HG02678 (cell line): ENCODE data around the gene ERO1B.
"Not testable (repeated sequence)": the region's sequence is repeated elsewhere in the genome, so short reads cannot be mapped to it uniquely, and the experiment has no call there.

Experiments used
- ATAC-seq: cut with Tn5 transposase; IDR thresholded peaks from one replicate; pipeline ENCODE4 v1.9.1; 2021; ENCODE audit warnings: mild to moderate bottlenecking, moderate library complexity; ENCODE audit not compliant: unreplicated experiment

ERO1B gene

GRCh38 chr1:236281654-236282424 lies at the start of gene ERO1B:
Gene ERO1B, minus strand, starts transcription at chr1:236281958. Its CDS starts 175 bp downstream, at chr1:236281783.
- peak; percentile 82 for ATAC-seq

GRCh38 chr1:236331412-236331811 lies 49.7 kb upstream of the ERO1B start:
- not testable (repeated sequence) for ATAC-seq

DNA sequence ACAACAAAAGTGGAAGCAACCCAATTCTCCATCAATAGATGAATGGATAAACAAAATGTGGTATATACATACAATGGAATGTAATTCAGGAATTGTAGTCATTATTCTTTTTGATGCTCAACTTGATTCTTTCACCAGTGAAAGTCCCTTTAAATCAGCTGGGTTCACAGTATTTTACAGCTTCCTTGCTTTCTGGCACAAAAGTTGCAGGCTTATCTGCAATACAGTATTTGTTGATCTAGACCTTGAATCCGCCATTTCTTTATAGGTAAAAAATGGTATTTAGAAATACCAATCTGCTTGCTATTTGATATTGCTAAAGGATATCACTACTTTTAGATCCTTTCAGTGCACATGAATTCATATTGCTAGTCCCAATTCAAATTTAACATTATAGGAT lies 44.7 kb upstream of the ERO1B start:
- no peak for ATAC-seq

DNA sequence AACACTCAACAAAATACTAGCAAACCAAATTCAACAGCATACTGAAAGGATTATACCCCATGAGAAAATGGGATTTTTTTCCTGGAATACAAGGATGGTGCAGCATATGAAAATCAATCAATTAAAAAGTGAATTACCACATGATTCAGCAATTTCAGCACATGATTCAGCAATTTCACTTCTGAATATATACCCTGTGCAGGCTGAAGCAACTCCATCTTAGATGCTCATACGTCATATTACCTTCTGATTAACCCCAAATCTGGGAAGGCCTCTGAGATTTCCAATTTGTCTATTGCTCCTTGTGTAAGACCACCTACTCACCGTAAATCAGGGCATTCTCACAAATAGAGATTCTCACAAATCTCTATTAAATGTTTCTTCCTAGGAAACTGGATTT lies 43.8 kb upstream of the ERO1B start:
- no peak for ATAC-seq

GRCh38 chr1:236323819-236324411 lies 42.2 kb upstream of the ERO1B start:
- ATAC-seq, result no peak

DNA sequence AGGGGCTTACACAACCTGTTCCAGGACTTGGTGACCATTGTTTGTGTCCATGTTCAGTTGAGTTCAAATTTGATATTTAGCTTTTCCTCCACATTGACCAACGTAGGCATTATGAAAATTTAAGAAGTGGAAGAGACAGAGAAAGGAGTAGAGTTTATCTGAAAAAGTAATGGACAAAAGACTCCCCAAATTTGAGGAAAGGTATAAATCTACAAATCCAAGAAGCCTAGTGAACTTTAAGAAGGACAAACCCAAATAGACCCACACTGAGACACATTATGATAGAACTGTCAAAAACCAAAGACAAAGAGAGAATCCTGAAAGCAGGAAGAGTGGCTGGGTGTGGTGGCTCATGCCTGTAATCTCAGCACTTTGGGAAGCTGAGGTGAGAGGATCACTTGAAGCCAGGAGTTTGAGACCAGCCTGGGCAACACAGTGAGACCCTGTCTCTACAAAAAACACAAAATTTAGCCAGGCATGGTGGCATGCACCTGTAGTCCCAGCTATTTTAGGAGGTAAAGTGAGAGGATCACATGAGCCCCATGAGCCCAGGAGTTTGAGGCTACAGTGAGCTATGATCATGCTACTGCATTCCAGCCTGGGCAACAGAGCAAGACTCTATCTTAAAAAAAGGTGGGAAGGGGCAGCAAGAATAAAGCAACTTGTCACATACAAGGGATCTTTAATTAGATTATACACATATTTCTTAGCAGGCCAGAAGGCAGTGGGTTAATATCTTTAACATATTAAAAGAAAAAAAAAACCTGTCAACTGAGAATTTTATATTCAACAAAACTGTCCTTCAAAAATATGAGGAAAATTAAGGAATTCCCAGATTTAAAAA lies 41.0 kb upstream of the ERO1B start:
- ATAC-seq, result no peak

GRCh38 chr1:236321101-236321500 lies 39.3 kb upstream of the ERO1B start:
- no peak for ATAC-seq

DNA sequence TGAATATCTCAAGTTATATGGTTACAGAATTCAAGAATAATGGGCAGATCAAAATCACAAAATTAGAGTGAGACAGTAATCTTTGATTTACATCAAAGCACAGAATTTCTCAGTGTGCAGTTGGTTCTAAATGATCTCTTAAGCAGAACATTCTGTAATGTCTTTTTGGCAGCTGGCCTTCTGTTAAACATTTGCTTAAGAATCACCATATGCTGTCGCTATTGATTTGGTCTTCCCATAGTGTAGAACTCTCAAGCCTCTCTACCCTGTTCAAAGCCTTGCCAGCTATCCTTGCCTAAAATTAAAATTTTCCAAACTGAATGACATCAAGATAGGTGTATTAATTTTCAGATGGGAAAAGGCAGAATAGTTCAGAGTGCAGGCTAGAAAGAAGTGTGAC lies 38.9 kb upstream of the ERO1B start:
- ATAC-seq, result no peak

- ATAC-seq, result no peak
These were observed 38.5 kb upstream of the ERO1B start for GRCh38 chr1:236320214-236320613.

GRCh38 chr1:236316437-236316836 lies 34.7 kb upstream of the ERO1B start:
- no peak for ATAC-seq

DNA sequence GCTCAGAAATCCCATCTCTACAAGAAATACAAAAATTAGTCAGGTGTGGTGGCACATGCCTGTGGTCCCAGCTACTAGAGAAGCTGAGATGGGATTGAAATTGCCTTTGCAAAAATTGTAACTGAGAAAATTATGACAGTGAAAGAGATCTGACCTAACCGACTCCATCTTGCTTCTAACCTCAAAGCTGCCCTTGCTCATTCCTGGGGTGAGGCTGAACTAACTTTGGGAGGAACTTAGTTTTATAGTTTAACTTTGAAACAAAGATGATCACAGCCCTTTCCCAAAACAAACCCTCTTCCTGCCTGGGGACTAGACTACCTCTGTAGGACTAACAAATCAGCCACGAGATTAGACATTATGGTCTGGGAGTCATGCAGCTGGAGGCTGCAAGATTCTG lies 33.8 kb upstream of the ERO1B start:
- ATAC-seq, result no peak

DNA sequence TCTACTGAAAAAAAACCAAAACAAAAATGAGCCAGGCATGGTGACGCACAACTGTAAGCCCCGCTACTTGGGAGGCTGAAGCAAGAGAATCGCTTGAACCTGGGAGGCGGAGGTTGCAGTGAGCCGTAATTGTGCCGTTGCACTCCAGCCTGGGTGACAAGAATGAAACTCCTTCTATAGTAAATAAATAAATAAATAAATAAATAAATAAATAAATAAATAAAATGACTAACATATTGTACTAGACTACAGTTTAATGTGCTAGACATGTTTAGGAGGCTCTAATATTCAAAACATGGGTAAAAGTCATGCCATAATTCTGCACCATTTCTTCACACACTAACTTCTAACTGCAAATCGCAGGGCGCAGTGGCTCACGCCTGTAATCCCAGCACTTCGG lies 33.3 kb upstream of the ERO1B start:
- no peak for ATAC-seq

DNA sequence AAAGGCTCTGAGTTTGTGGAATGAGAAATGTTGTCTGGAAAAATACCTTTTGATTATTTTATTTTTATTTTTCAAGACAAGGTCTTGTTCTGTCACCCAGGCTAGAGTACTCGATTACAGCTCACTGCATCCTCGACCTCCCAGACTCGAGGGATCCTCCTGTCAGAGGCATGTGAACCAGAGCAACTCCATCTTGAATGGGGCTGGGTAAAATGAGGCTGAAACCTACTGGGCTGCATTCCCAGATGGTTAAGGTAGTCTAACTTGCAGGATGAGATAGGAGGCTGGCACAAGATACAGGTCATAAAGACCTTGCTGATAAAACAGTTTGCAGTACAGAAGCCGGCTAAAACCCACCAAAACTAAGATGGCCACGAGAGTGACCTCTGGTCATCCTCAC lies 32.3 kb upstream of the ERO1B start:
- not testable (repeated sequence) for ATAC-seq

DNA sequence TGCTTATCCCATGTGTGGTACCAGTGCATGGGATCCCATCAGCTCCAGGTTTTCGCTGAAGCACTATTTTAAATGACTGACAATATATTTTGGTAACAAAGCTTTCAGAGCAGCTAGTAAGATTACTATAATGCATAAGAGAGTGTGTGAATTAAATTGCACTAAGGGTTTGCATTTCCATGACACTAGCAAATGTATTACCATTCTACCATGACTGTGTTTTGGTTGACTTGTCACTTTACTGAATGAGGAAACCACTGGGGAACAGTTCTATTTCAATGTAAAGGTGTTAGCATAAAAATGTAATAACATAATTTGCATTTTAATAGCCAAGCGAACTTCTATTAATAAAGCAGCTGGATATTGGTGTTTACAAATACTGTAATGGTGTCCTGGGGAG lies 31.7 kb upstream of the ERO1B start:
- no peak for ATAC-seq

DNA sequence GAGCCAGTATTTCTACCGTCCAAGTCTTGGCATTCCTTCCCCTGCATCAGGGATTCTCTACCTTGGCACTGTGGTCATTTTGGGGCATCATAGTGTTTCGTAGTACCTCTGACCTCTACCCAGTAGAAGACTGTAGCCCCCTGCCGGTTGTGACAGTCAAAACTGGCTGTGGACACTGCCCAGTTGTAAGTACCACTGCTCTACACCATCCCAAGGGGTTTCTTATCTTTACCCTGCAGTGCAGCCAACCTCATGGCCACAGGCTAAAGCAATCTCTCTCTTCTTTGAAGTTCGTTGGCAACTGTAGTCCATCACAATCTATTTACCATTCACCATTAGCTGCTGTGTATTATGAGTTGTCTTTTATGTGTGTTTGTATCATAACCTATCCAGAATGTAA lies 29.3 kb upstream of the ERO1B start:
- ATAC-seq, result no peak

GRCh38 chr1:236308827-236309226 lies 27.1 kb upstream of the ERO1B start:
- ATAC-seq, result no peak

DNA sequence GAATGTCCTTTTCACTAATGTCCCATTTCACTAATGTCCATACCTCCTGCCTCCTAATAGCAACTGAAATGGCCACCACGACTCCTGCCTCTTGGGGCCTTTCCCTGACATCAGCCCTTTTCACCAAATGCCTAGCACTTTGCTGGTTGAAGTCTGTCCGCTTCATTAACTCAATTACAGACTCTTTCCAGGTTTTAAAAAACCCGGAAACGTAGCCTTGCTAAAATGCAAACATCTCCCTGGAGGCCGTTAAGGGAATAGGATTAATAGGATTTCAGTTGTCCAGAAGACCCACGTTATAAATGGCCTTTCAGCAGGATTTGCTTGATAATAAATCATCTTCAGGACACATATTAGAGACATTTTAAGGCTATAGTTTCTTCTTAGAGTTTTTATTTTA lies 25.7 kb upstream of the ERO1B start:
- ATAC-seq, result no peak

- ATAC-seq, result no peak
These were observed 22.9 kb upstream of the ERO1B start for GRCh38 chr1:236304682-236305081.

DNA sequence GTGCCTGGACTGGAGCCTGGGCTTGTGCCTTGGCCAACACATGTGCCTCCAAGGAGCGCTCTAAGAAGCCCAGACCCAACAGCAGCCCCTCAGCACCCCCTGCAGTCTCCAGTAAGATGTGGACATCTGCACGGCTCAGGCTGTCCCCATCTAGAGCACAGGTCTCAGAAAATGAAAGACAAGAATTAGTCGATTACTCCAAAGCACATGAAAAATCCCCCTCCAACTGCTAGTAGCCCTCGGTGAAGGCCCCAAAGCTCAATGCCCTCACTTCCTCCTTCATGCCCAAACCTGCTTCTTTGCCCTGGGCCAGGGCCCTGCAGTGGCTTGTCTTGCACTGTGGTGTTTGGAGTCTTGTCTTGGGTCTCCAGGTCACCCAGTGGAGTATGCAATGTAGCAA lies 21.9 kb upstream of the ERO1B start:
- peak; percentile 68 for ATAC-seq

DNA sequence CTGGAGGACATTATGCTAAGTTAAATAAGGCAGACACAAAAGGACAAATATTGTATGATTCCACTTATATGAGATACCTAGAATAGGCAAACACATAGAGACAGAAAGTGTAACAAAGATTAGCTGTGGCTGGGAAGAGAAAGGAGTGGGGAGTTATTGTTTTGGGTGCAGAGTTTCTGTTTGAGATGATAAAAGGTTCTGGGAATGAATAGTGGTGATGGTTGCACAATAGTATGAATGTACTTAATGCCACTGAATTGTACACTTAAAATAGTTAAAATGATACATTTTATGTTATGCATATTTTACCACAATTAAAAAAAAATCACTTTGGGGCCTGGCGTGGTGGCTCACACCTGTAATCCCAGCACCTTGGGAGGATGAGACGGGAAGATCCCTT lies 21.2 kb upstream of the ERO1B start:
- ATAC-seq, result no peak

- no peak for ATAC-seq
These were observed 20.2 kb upstream of the ERO1B start for GRCh38 chr1:236301958-236302335.
